ENCODE results near the gene WNT7A.

The WNT7A gene

DNA sequence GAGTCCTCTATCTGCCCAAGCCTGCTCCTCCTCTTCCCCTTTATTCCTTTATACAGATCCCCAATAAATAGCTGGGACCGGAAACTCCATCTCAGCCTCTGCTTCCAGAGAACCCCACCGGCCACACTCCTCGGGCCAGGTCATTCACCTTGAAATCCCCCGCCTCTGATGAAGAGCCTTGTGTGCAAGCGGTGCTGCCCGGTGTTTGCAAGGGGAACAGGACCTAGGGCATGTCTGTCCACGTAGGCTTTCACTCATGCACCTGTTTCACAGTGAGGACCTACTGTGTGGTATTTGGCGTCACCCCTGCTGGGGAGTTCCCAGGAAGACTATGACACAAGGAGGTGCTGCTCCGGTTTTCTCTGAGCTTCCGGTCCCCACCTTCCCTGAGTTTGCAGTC, 54.0 kb downstream of the WNT7A start:
- H4K20me1 ChIP-seq (ENCODE audit: insufficient read depth, low read length, poor library complexity, severe bottlenecking): no peaks in the 10 kb centered on the region
- no peaks in the 10 kb centered on the region for H3K9me2 ChIP-seq (replicated peaks; ENCODE audit: low read depth, low read length)
- H3K9ac ChIP-seq (ENCODE audit: low read depth, low read length, poor library complexity, severe bottlenecking): no peak overlapping the region
- H3K79me2 ChIP-seq (ENCODE audit: insufficient read depth, low read length): no peaks in the 10 kb centered on the region
- no peaks in the 10 kb centered on the region for H3K27me3 ChIP-seq (ENCODE audit: insufficient read depth, low read length, poor library complexity, severe bottlenecking)
- H2AFZ ChIP-seq (ENCODE audit: low read length): no peak overlapping the region
- no peaks in the 10 kb centered on the region for H3K4me1 ChIP-seq (ENCODE audit: insufficient read depth, low read length, poor library complexity, severe bottlenecking)
- no peaks in the 10 kb centered on the region for H3F3A ChIP-seq (ENCODE audit: low read depth)
- H3K36me3 ChIP-seq (ENCODE audit: insufficient read depth, low read length): no peaks in the 10 kb centered on the region
- H3K4me2 ChIP-seq (ENCODE audit: low read depth, low read length, poor library complexity, severe bottlenecking): no peak overlapping the region
- H3K4me3 ChIP-seq (ENCODE audit: low read length, poor library complexity, severe bottlenecking): no peak overlapping the region
- no peaks in the 10 kb centered on the region for H3K9me3 ChIP-seq (ENCODE audit: insufficient read depth, low read depth, low read length)
- no peak for TF ChIP-seq EZH2phosphoT487 (IDR thresholded peaks at IDR 0.05; ENCODE audit: borderline replicate concordance)
- TF ChIP-seq, protein P1, sequence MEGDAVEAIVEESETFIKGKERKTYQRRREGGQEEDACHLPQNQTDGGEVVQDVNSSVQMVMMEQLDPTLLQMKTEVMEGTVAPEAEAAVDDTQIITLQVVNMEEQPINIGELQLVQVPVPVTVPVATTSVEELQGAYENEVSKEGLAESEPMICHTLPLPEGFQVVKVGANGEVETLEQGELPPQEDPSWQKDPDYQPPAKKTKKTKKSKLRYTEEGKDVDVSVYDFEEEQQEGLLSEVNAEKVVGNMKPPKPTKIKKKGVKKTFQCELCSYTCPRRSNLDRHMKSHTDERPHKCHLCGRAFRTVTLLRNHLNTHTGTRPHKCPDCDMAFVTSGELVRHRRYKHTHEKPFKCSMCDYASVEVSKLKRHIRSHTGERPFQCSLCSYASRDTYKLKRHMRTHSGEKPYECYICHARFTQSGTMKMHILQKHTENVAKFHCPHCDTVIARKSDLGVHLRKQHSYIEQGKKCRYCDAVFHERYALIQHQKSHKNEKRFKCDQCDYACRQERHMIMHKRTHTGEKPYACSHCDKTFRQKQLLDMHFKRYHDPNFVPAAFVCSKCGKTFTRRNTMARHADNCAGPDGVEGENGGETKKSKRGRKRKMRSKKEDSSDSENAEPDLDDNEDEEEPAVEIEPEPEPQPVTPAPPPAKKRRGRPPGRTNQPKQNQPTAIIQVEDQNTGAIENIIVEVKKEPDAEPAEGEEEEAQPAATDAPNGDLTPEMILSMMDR (conservative IDR thresholded peaks at IDR 0.05; ENCODE audit: low read length): no peak

DNA sequence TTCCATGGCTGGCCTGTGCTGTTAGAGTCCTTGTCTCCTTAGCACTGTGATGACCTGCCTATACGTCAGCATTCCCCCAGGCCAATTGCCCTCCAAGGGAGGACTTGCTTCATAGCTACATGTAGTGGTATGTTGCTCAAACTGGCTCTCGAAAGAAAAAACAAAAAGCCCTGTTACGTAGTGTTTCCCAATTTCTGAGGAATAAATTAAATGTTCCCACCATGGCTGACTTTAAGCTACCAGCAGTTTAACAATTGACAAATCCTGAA, 54.6 kb downstream of the WNT7A start:
- Histone ChIP-seq H3K9me2 (replicated peaks; ENCODE audit: low read depth, low read length) (no peaks in the 10 kb centered on the region), H3K4me1 (ENCODE audit: insufficient read depth, low read length, poor library complexity, severe bottlenecking) (no peaks in the 10 kb centered on the region), H3K4me3 (ENCODE audit: low read length, poor library complexity, severe bottlenecking) (no peak overlapping the region), H3K4me2 (ENCODE audit: low read depth, low read length, poor library complexity, severe bottlenecking) (no peak overlapping the region), H3K79me2 (ENCODE audit: insufficient read depth, low read length) (no peaks in the 10 kb centered on the region), H2AFZ (ENCODE audit: low read length) (no peak overlapping the region), H3K9me3 (ENCODE audit: insufficient read depth, low read depth, low read length) (no peaks in the 10 kb centered on the region), H3K9ac (ENCODE audit: low read depth, low read length, poor library complexity, severe bottlenecking) (no peak overlapping the region), H3F3A (ENCODE audit: low read depth) (no peaks in the 10 kb centered on the region), H3K36me3 (ENCODE audit: insufficient read depth, low read length) (no peaks in the 10 kb centered on the region), H3K27me3 (ENCODE audit: insufficient read depth, low read length, poor library complexity, severe bottlenecking) (no peaks in the 10 kb centered on the region), H4K20me1 (ENCODE audit: insufficient read depth, low read length, poor library complexity, severe bottlenecking) (no peaks in the 10 kb centered on the region)
- TF ChIP-seq, protein P1 (conservative IDR thresholded peaks at IDR 0.05; ENCODE audit: low read length): no peak
- TF ChIP-seq EZH2phosphoT487 (IDR thresholded peaks at IDR 0.05; ENCODE audit: borderline replicate concordance): no peak

DNA sequence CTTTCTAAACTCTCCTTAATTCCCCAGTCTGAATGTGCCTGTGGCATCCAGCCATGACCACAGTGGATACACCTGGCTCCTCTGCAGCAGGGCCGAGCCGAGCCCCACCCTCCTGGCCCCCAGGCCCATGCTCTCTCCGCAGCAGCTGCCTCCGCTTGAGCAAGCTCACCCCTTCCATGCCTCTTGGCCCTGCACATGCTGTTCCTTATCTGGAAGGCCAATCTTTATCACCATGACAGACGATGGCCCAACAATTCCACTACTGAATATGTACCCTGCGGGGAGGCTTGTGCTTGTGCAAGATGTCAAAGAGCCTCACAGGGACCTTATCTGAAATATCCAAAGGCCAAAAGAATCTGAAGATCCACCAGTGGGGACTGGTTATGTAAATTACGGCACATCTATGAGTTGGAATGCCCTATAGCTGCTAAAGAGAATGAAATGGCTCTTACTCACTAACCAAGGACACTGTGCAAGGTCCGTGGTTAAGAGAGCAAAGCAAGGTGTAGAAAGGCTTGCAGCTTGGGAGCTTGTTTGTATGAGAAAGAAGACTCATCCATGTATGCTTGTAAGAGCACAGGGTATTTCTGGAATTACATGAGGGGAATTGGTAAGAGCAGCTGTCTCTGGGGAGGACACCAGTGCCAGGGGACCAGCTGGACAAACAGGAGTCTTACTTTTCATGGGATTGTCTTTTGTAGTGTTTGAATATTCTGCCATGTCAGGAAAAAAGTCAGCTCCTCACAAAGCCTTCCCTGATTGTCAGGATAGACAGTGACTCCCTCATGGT, 55.2 kb downstream of the WNT7A start:
- Histone ChIP-seq H3K9ac (ENCODE audit: low read depth, low read length, poor library complexity, severe bottlenecking) (no peak overlapping the region), H2AFZ (ENCODE audit: low read length) (no peak overlapping the region), H4K20me1 (ENCODE audit: insufficient read depth, low read length, poor library complexity, severe bottlenecking) (no peaks in the 10 kb centered on the region), H3K4me1 (ENCODE audit: insufficient read depth, low read length, poor library complexity, severe bottlenecking) (no peaks in the 10 kb centered on the region), H3K4me3 (ENCODE audit: low read length, poor library complexity, severe bottlenecking) (no peak overlapping the region), H3F3A (ENCODE audit: low read depth) (no peaks in the 10 kb centered on the region), H3K79me2 (ENCODE audit: insufficient read depth, low read length) (no peaks in the 10 kb centered on the region), H3K9me2 (replicated peaks; ENCODE audit: low read depth, low read length) (no peaks in the 10 kb centered on the region), H3K4me2 (ENCODE audit: low read depth, low read length, poor library complexity, severe bottlenecking) (no peak overlapping the region), H3K27me3 (ENCODE audit: insufficient read depth, low read length, poor library complexity, severe bottlenecking) (no peaks in the 10 kb centered on the region), H3K9me3 (ENCODE audit: insufficient read depth, low read depth, low read length) (no peaks in the 10 kb centered on the region), H3K36me3 (ENCODE audit: insufficient read depth, low read length) (no peaks in the 10 kb centered on the region)
- no peak for TF ChIP-seq EZH2phosphoT487 (IDR thresholded peaks at IDR 0.05; ENCODE audit: borderline replicate concordance)
- TF ChIP-seq, protein P1 (conservative IDR thresholded peaks at IDR 0.05; ENCODE audit: low read length): no peak
